Lower leg skin (tissue), 3 donors: Measurements from ENCODE around the gene ASIC3.

ENCODE experiments used
- POLR2A ChIP-seq, 2 donors: fragments of 450-650 bp; IDR thresholded peaks; one replicate each; pipeline ENCODE4 v1.6.1; 2016 to 2017; ENCODE audit warnings: antibody characterized with exemption in 2 of 2, mild to moderate bottlenecking in 1 of 2, moderate library complexity in 1 of 2
- TF ChIP-seq, protein P1 (sequence below), 3 donors: fragments of 450-650 bp; IDR thresholded peaks; one replicate each; pipeline ENCODE4 v1.5.1; 2016; ENCODE audit warnings: antibody characterized with exemption in 3 of 3, mild to moderate bottlenecking in 3 of 3, moderate library complexity in 2 of 3

DNA sequence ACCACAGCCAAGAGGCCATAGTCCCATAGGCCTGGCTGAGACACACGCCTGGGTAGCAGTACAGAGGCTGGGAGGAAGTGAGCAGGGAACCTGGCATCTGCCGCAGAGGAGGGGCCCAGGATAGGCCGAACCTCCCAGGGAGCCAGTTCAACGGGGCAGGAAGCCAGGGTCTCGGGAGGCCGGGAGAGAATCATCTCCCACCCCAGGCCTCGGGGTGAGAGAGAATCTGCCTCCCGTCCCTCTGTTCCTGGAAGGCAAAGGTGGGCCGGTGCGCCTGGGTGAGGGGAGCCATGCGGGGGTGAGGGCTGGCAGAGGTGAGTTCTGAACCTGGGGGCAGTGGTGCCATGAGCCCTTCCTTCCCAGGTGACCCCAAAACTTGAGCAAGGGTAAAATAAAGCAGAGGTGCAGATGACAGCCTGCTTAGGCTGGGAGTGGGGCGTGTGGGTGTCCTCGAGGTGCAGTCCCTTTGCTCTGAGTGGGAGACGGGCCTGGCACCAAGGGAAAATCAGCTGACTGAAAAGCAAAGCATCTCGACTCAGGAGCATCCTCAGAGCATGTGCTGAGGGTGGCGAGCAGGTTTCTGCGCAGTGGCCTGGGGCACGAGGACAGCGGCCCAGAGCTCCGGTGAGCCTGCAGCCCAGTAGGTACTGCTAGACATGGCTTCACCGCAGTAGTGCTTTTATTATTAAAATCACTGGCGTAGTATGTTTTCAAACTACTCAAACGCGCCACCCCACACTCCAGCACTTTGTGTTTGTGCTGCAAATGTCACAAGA lies 53.5 kb downstream of the ASIC3 start:
- TF ChIP-seq, protein P1, sequence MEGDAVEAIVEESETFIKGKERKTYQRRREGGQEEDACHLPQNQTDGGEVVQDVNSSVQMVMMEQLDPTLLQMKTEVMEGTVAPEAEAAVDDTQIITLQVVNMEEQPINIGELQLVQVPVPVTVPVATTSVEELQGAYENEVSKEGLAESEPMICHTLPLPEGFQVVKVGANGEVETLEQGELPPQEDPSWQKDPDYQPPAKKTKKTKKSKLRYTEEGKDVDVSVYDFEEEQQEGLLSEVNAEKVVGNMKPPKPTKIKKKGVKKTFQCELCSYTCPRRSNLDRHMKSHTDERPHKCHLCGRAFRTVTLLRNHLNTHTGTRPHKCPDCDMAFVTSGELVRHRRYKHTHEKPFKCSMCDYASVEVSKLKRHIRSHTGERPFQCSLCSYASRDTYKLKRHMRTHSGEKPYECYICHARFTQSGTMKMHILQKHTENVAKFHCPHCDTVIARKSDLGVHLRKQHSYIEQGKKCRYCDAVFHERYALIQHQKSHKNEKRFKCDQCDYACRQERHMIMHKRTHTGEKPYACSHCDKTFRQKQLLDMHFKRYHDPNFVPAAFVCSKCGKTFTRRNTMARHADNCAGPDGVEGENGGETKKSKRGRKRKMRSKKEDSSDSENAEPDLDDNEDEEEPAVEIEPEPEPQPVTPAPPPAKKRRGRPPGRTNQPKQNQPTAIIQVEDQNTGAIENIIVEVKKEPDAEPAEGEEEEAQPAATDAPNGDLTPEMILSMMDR (IDR thresholded peaks at IDR 0.05) = no peak
- TF ChIP-seq POLR2A (IDR thresholded peaks at IDR 0.05) = no peak
